Forelimb muscle (tissue), 1 donor: ENCODE results near the gene MORN4. TPM values are rescaled to one million over a fixed set of nuclear protein-coding genes. Genes with fewer than 3 reads are reported as not detected.

Experiments
- DNase-seq: peaks from one replicate; pipeline ENCODE4 v3.0.0-alpha.2; 2013; ENCODE audit warnings: low read depth
- polyA plus RNA-seq: library from polyadenylated mRNA; unstranded; fragments of 120-200 nt; gene quantifications from one replicate; pipeline ENCODE4 v1.2.1, GENCODE V29; 2013; ENCODE audit not compliant: insufficient read length

Gene MORN4
- polyA plus RNA-seq, 1 donor = 4.2 TPM

GRCh38 chr10:97573672-97574071, 59.6 kb downstream of the MORN4 start:
- no peak for DNase-seq

DNA sequence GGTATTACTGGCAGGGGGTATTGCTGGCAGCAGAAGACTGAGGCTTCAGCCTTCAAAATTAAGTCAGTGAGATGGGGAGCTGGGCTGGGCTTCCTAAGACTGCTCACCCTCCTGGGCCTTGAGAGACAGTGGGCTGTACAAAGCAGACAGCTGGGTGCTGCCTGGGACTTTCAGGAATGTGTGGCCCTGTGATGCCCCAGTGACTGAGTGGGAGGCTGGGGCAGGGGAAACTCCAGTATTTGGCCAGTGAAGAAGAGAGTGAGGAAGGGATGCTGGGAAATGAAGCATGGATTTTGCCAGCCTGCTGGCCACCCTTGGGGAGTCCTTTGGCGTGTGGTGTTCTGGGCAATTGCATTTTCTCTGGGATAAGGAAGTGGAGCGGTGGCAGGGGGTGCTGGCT, 60.3 kb downstream of the MORN4 start:
- DNase-seq = no peak

- DNase-seq = peak; percentile 36
Measured at GRCh38 chr10:97572214-97572989, 60.9 kb downstream of the MORN4 start, which contains the start of gene ANKRD2. Gene ANKRD2, plus strand, starts transcription at chr10:97572779. Its CDS starts 10 bp downstream, at chr10:97572789.

GRCh38 chr10:97571622-97572021, 61.7 kb downstream of the MORN4 start:
- DNase-seq = no peak

GRCh38 chr10:97570789-97571471, 62.4 kb downstream of the MORN4 start:
- DNase-seq = no peak

- DNase-seq = no peak
Measured at GRCh38 chr10:97570146-97570788, 63.0 kb downstream of the MORN4 start.

DNA sequence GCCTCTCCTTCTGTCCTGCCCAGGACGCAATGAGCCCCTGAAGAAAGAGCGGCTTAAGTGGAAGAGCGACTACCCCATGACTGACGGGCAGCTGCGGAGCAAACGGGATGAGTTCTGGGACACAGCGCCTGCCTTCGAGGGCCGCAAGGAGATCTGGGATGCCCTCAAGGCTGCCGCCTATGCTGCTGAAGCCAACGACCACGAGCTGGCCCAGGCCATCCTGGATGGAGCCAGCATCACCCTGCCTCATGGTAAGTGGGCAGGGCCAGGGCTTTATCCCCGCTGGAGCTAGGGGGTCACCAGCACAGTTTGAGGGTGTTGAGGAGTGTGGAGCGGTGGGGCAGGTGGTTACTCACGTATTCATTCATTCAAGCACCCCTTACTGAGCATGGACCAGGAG, 65.4 kb downstream of the MORN4 start:
- DNase-seq = no peak

DNA sequence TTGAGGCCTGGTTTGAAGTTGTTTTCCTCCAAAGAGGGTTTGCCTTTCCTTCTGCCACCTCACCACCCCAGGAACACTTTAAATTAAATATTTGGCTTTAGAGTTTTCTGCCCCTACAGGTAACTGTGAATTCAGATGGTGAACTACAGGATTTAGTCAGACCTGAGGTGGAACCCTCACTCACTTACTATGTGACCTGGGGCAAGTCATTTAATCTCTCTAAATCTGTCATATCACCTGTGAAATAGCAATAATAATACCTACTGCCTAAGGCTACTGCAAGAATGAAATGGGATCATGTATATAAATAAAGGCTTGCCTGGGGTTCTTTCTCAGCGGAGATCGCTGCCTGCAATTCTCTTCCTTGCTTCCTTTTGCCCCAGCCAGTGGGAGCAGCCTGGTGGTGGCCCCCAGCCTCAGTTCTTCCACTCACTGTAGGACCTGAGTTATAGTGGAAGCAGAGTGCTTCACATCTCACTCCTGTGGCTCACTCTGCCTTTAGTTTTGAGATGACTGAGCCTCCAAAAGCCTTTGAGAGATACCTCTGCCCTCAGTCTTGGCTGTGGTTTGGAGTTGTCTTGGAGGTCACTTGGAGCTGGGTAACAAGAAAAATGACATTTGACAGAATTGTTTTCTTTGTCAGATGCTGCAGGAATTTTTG, 66.8 kb downstream of the MORN4 start:
- no peak for DNase-seq

- no peak for DNase-seq
Measured at GRCh38 chr10:97564776-97565175, 68.5 kb downstream of the MORN4 start.

Other genes with a start within 250 kb of the MORN4 start
- gene RRP12, start 232.2 kb downstream of the MORN4 start, polyA plus RNA-seq = 22.8 TPM
- 86.9 TPM for gene PGAM1, start 207.3 kb downstream of the MORN4 start, polyA plus RNA-seq
- 22.8 TPM for gene EXOSC1, start 187.5 kb downstream of the MORN4 start, polyA plus RNA-seq
- gene ZDHHC16, start 187.3 kb downstream of the MORN4 start, polyA plus RNA-seq = 28.8 TPM
- gene MMS19, start 135.1 kb downstream of the MORN4 start, polyA plus RNA-seq = 63.0 TPM
- gene UBTD1, start 134.6 kb downstream of the MORN4 start, polyA plus RNA-seq = 13.8 TPM
- gene ANKRD2, start 60.7 kb downstream of the MORN4 start, polyA plus RNA-seq = 48.1 TPM
- gene HOGA1, start 49.1 kb downstream of the MORN4 start, polyA plus RNA-seq = 0.90 TPM
- 0.11 TPM for gene C10orf62, start 43.8 kb downstream of the MORN4 start, polyA plus RNA-seq
- gene PI4K2A, start 7.2 kb upstream of the MORN4 start, polyA plus RNA-seq = 9.5 TPM
- gene AVPI1, start 53.7 kb upstream of the MORN4 start, polyA plus RNA-seq = 6.0 TPM
- gene MARVELD1, start 80.2 kb upstream of the MORN4 start, polyA plus RNA-seq = 37.1 TPM
- gene ZFYVE27, start 103.6 kb upstream of the MORN4 start, polyA plus RNA-seq = 13.0 TPM
- 1.1 TPM for gene SFRP5, start 138.5 kb upstream of the MORN4 start, polyA plus RNA-seq
- gene GOLGA7B, start 216.3 kb upstream of the MORN4 start, polyA plus RNA-seq = 0.06 TPM